ENCODE data around the gene OR4F6.
"Not testable (repeated sequence)": the region's sequence is repeated elsewhere in the genome, so short reads cannot be mapped to it uniquely, and the experiment has no call there.

The OR4F6 gene

DNA sequence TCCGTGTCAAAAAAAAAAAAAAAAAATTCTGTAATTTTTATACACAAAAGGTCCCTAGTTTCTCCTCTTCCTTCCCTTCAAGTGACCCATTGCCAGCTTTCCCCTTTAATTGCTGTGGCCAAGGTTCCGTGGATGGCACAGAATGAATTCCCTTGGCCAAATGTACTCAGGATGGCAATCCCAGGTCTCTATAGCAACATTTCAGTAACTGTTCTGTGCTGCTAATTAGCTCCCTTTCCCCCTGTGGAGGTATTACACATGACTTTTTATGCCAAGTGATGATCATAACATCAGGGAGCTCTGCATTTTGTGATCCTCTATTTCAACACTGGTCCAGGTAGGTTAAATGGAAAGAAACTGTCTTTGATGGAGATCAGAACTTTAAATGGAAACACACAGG is at the start of gene OR4F6:
Gene OR4F6 (plus strand): TSS at position 301 of the 400 bp plus-strand sequence. CDS start 2,211 bp downstream, outside the sequence.
- Histone ChIP-seq H3K36me3 (ENCODE audit: control insufficient read depth, insufficient read depth, low read length) (no peaks in the 10 kb centered on the region), H3K27me3 (ENCODE audit: control insufficient read depth, insufficient read depth, low read length) (no peaks in the 10 kb centered on the region), H3K9me3 (ENCODE audit: control insufficient read depth, insufficient read depth, low read length) (no peaks in the 10 kb centered on the region), H3K4me3 (ENCODE audit: low read depth, low read length) (no peak within 1 kb of the TSS), H3K4me1 (ENCODE audit: control insufficient read depth, insufficient read depth, low read length) (no peaks in the 10 kb centered on the region), H3K9ac (ENCODE audit: low read depth, low read length) (no peak within 1 kb of the TSS)

GRCh38 chr15:101764669-101765339 is 38.5 kb upstream of the OR4F6 start:
- H3K9ac ChIP-seq (ENCODE audit: low read depth, low read length); H3K36me3 ChIP-seq (ENCODE audit: control insufficient read depth, insufficient read depth, low read length); H3K4me3 ChIP-seq (ENCODE audit: low read depth, low read length); H3K27me3 ChIP-seq (ENCODE audit: control insufficient read depth, insufficient read depth, low read length); H3K9me3 ChIP-seq (ENCODE audit: control insufficient read depth, insufficient read depth, low read length); H3K4me1 ChIP-seq (ENCODE audit: control insufficient read depth, insufficient read depth, low read length): not testable (repeated sequence)

DNA sequence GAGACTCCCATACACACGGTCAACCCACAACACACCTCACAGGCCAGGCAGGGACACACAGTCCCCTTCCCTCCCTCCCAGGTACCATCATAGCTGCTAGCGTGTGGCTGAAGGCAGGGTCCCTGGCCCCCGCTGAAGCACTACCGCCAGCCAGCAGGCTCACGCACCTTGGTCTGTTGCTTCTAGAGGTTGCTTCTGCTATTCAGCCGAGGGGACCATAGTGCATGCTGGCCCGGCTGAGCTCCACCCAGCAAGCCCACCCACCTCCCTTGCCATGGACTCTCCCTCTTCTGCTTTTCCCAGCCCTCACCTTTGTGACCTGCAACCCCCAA is 38.0 kb upstream of the OR4F6 start:
- H3K27me3 ChIP-seq (ENCODE audit: control insufficient read depth, insufficient read depth, low read length); H3K36me3 ChIP-seq (ENCODE audit: control insufficient read depth, insufficient read depth, low read length); H3K9me3 ChIP-seq (ENCODE audit: control insufficient read depth, insufficient read depth, low read length): not testable (repeated sequence)

DNA sequence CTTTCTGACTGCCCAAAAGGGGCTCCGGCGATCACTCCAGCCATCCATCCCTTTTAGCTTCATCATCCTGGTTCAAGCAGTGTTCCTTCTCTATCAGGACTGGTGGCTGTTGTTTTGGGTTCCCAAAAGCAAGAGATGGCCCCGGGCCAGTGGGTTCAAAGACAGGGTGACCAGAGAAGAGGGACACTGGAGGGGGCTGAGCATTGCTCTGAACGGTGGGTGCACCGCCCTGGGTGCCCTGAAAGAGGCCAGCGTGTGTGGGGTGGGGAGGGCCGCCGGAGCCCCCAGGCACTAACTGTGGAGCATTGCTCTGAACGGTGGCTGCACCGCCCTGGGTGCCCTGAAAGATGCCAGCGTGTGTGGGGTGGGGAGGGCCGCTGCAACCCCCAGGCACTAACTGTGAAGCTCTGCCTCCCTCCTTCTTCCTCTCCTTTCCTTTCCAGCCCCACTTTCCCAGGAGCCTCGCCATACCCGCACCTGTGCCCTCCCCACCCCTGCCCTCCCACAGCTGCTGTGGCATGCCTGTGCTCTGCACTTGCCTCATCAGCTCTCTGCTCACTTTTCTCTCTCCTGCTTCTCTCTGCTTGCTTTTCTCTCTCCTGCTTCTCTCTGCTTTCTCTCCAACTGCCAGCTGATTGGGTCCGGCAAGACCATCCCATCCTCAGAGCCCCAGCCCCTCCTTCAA is 37.4 kb upstream of the OR4F6 start:
- Histone ChIP-seq H3K4me1 (ENCODE audit: control insufficient read depth, insufficient read depth, low read length) (no peaks in the 10 kb centered on the region), H3K9ac (ENCODE audit: low read depth, low read length) (no peak overlapping the region), H3K27me3 (ENCODE audit: control insufficient read depth, insufficient read depth, low read length) (no peaks in the 10 kb centered on the region), H3K4me3 (ENCODE audit: low read depth, low read length) (no peak overlapping the region), H3K9me3 (ENCODE audit: control insufficient read depth, insufficient read depth, low read length) (no peaks in the 10 kb centered on the region), H3K36me3 (ENCODE audit: control insufficient read depth, insufficient read depth, low read length) (no peaks in the 10 kb centered on the region)

More for the DNA sequence above, 38.0 kb upstream of the OR4F6 start:
- H3K4me3 ChIP-seq (ENCODE audit: low read depth, low read length); H3K4me1 ChIP-seq (ENCODE audit: control insufficient read depth, insufficient read depth, low read length); H3K9ac ChIP-seq (ENCODE audit: low read depth, low read length): not testable (repeated sequence)

DNA sequence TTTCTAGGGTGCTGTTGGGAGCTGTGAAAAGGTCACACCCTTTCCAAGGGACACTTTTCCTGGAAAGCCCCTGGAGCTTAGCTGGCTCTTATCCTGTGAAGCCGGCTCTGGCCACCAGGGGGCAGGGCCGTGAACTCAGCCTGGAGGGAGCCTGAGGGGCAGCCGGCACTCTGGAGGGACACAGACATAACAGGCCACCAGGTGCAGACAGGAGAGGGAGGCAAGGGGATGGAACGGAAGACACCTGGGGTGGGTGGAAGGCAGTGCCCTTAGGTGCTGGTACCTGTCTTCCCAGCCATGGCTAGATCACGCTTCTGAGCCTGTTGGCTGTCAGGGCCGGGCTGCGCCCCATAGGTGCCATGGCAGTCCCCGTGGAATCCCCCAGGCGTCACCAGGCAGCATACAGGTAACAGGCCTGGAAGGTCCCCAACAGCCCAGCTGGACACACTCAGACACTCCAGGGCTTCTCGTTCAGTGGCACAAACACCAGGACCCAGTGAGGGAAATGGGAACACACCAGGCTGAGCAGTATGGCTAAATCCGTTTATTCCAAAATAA is 36.1 kb upstream of the OR4F6 start:
- not testable (repeated sequence) for H3K4me1 ChIP-seq (ENCODE audit: control insufficient read depth, insufficient read depth, low read length); H3K27me3 ChIP-seq (ENCODE audit: control insufficient read depth, insufficient read depth, low read length); H3K9me3 ChIP-seq (ENCODE audit: control insufficient read depth, insufficient read depth, low read length); H3K4me3 ChIP-seq (ENCODE audit: low read depth, low read length); H3K36me3 ChIP-seq (ENCODE audit: control insufficient read depth, insufficient read depth, low read length); H3K9ac ChIP-seq (ENCODE audit: low read depth, low read length)

- Histone ChIP-seq H3K4me1 (ENCODE audit: control insufficient read depth, insufficient read depth, low read length) (no peaks in the 10 kb centered on the region), H3K4me3 (ENCODE audit: low read depth, low read length) (no peak overlapping the region), H3K27me3 (ENCODE audit: control insufficient read depth, insufficient read depth, low read length) (no peaks in the 10 kb centered on the region), H3K9ac (ENCODE audit: low read depth, low read length) (no peak overlapping the region), H3K9me3 (ENCODE audit: control insufficient read depth, insufficient read depth, low read length) (no peaks in the 10 kb centered on the region), H3K36me3 (ENCODE audit: control insufficient read depth, insufficient read depth, low read length) (no peaks in the 10 kb centered on the region)
Observed at GRCh38 chr15:101772921-101773320, 30.4 kb upstream of the OR4F6 start.

DNA sequence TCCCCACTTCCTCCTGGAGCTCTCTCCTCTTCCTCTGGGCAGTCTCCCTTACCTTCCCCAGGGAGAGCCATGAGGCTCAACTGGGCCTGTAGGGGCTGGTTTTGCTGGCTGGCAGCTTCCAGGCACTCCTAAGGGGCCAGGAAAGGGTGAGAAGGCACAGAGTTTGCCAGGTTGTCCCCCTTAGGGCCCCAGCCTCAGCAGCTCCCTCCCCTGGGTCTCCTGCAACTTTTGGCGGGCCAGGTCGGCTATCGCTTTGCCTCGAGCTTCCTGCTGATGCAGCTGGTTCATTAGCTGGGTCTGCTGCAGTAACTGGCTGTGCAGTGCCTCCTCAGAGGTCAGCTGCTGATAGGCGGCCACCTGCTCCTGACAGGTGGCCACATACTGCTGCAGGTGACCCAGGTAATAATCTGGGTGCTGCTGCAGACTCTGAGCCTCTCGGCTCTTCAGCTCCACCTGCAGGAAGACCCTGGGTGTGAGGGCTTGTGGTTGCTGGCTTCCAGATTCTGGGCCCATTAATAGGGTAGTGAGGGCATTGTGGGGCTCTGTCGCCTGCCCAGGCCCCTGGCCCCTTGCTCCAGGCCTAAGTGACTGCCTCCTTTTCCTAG is 29.7 kb upstream of the OR4F6 start:
- Histone ChIP-seq H3K4me1 (ENCODE audit: control insufficient read depth, insufficient read depth, low read length) (no peaks in the 10 kb centered on the region), H3K9me3 (ENCODE audit: control insufficient read depth, insufficient read depth, low read length) (no peaks in the 10 kb centered on the region), H3K36me3 (ENCODE audit: control insufficient read depth, insufficient read depth, low read length) (no peaks in the 10 kb centered on the region), H3K4me3 (ENCODE audit: low read depth, low read length) (no peak overlapping the region), H3K27me3 (ENCODE audit: control insufficient read depth, insufficient read depth, low read length) (no peaks in the 10 kb centered on the region), H3K9ac (ENCODE audit: low read depth, low read length) (no peak overlapping the region)

- Histone ChIP-seq H3K9ac (ENCODE audit: low read depth, low read length) (no peak overlapping the region), H3K9me3 (ENCODE audit: control insufficient read depth, insufficient read depth, low read length) (no peaks in the 10 kb centered on the region), H3K36me3 (ENCODE audit: control insufficient read depth, insufficient read depth, low read length) (no peaks in the 10 kb centered on the region), H3K4me1 (ENCODE audit: control insufficient read depth, insufficient read depth, low read length) (no peaks in the 10 kb centered on the region), H3K4me3 (ENCODE audit: low read depth, low read length) (no peak overlapping the region), H3K27me3 (ENCODE audit: control insufficient read depth, insufficient read depth, low read length) (no peaks in the 10 kb centered on the region)
Observed at GRCh38 chr15:101775136-101775535, 28.2 kb upstream of the OR4F6 start.

- not testable (repeated sequence) for H3K27me3 ChIP-seq (ENCODE audit: control insufficient read depth, insufficient read depth, low read length); H3K36me3 ChIP-seq (ENCODE audit: control insufficient read depth, insufficient read depth, low read length); H3K4me3 ChIP-seq (ENCODE audit: low read depth, low read length); H3K4me1 ChIP-seq (ENCODE audit: control insufficient read depth, insufficient read depth, low read length); H3K9me3 ChIP-seq (ENCODE audit: control insufficient read depth, insufficient read depth, low read length); H3K9ac ChIP-seq (ENCODE audit: low read depth, low read length)
Observed at GRCh38 chr15:101778576-101778975, 24.7 kb upstream of the OR4F6 start.

GRCh38 chr15:101780225-101780624 is 23.1 kb upstream of the OR4F6 start:
- not testable (repeated sequence) for H3K4me3 ChIP-seq (ENCODE audit: low read depth, low read length); H3K27me3 ChIP-seq (ENCODE audit: control insufficient read depth, insufficient read depth, low read length); H3K9ac ChIP-seq (ENCODE audit: low read depth, low read length); H3K4me1 ChIP-seq (ENCODE audit: control insufficient read depth, insufficient read depth, low read length); H3K36me3 ChIP-seq (ENCODE audit: control insufficient read depth, insufficient read depth, low read length); H3K9me3 ChIP-seq (ENCODE audit: control insufficient read depth, insufficient read depth, low read length)

DNA sequence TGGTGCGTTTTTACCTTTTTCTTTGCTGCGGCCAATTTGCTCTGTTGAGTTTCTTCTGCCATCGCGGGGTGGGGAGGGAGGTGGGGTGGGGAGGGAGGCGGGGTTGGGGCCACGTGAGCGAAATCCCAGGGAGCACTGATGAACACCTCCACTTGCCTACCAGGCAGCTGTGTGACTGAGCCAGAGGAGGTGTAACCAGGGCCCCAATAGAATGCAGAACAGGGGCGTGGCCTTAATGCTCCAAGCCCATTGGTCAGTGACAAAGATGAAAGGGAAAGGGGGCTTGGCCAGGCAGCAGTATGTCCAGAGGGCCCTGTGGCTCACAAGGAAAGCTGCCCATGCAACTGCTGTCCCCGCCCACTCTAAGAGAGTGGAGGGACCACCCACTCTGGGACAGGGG is 21.4 kb upstream of the OR4F6 start:
- Histone ChIP-seq H3K36me3 (ENCODE audit: control insufficient read depth, insufficient read depth, low read length) (no peaks in the 10 kb centered on the region), H3K4me3 (ENCODE audit: low read depth, low read length) (no peak overlapping the region), H3K9ac (ENCODE audit: low read depth, low read length) (no peak overlapping the region), H3K4me1 (ENCODE audit: control insufficient read depth, insufficient read depth, low read length) (no peaks in the 10 kb centered on the region), H3K9me3 (ENCODE audit: control insufficient read depth, insufficient read depth, low read length) (no peaks in the 10 kb centered on the region), H3K27me3 (ENCODE audit: control insufficient read depth, insufficient read depth, low read length) (no peaks in the 10 kb centered on the region)

- Histone ChIP-seq H3K4me3 (ENCODE audit: low read depth, low read length) (no peak overlapping the region), H3K9me3 (ENCODE audit: control insufficient read depth, insufficient read depth, low read length) (no peaks in the 10 kb centered on the region), H3K36me3 (ENCODE audit: control insufficient read depth, insufficient read depth, low read length) (no peaks in the 10 kb centered on the region), H3K4me1 (ENCODE audit: control insufficient read depth, insufficient read depth, low read length) (no peaks in the 10 kb centered on the region), H3K9ac (ENCODE audit: low read depth, low read length) (no peak overlapping the region), H3K27me3 (ENCODE audit: control insufficient read depth, insufficient read depth, low read length) (no peaks in the 10 kb centered on the region)
Observed at GRCh38 chr15:101784644-101785043, 18.7 kb upstream of the OR4F6 start.
